ENCODE results near the gene CYTIP.

CYTIP gene

GRCh38 chr2:157442191-157442590 is 1.7 kb downstream of the CYTIP start:
- no peak for DNase-seq (ENCODE audit: low spot score)
- no peaks in the 10 kb centered on the region for H3K27me3 ChIP-seq (ENCODE audit: control insufficient read depth in 3 of 3, insufficient read depth in 3 of 3, low read depth in 1 of 3, low read length in 3 of 3)
- H3K4ac ChIP-seq (ENCODE audit: low read length), result no peak overlapping the region
- no peaks in the 10 kb centered on the region for H3K36me3 ChIP-seq (replicated peaks in 1 of 2; ENCODE audit: control insufficient read depth in 2 of 2, insufficient read depth in 2 of 2, low read length in 2 of 2)
- no peak overlapping the region for H3K4me2 ChIP-seq (ENCODE audit: insufficient read depth, low read length, poor library complexity, severe bottlenecking)
- no peak overlapping the region for H3K4me3 ChIP-seq (ENCODE audit: low read length in 2 of 2)
- no peak overlapping the region for H2AK5ac ChIP-seq (ENCODE audit: low read depth, low read length)
- no peak overlapping the region for H2BK5ac ChIP-seq (ENCODE audit: low read length)
- H2BK15ac ChIP-seq (ENCODE audit: low read length), result no peak overlapping the region
- H2BK12ac ChIP-seq (ENCODE audit: low read length), result no peak overlapping the region
- no CpG with 5 or more reads among the region's 2 CpGs for WGBS, 2 donors (ENCODE audit: extremely low coverage in 2 of 2, insufficient read length in 2 of 2, insufficient replicate concordance in 1 of 2)
- no peak overlapping the region for H4K91ac ChIP-seq (ENCODE audit: low read depth, low read length, poor library complexity)
- H3K23ac ChIP-seq (ENCODE audit: low read depth, low read length, poor library complexity), result no peak overlapping the region
- H4K8ac ChIP-seq (ENCODE audit: low read depth, low read length), result no peak overlapping the region
- no peak overlapping the region for H3K18ac ChIP-seq (ENCODE audit: low read length)
- H2AFZ ChIP-seq (ENCODE audit: low read length), result no peak overlapping the region
- no peaks in the 10 kb centered on the region for H3K4me1 ChIP-seq (ENCODE audit: control insufficient read depth in 2 of 2, insufficient read depth in 1 of 2, low read depth in 1 of 2, low read length in 2 of 2)
- no peaks in the 10 kb centered on the region for H3K79me1 ChIP-seq (ENCODE audit: low read depth, low read length)
- H3K9ac ChIP-seq (ENCODE audit: low read depth, low read length, poor library complexity), result no peak overlapping the region
- H2BK120ac ChIP-seq (ENCODE audit: low read depth, low read length), result no peak overlapping the region
- no peaks in the 10 kb centered on the region for H3K9me3 ChIP-seq (replicated peaks in 1 of 2; ENCODE audit: control insufficient read depth in 2 of 2, insufficient read depth in 1 of 2, low read depth in 1 of 2, low read length in 2 of 2)
- no peak overlapping the region for H3K27ac ChIP-seq (replicated peaks; ENCODE audit: low read length)
- H3K14ac ChIP-seq (ENCODE audit: low read length), result no peak overlapping the region

GRCh38 chr2:157441072-157441454 is 2.8 kb downstream of the CYTIP start:
- no peak for DNase-seq (ENCODE audit: low spot score)
- no peak overlapping the region for H2BK5ac ChIP-seq (ENCODE audit: low read length)
- no CpG with 5 or more reads among the region's 2 CpGs for WGBS, 2 donors (ENCODE audit: extremely low coverage in 2 of 2, insufficient read length in 2 of 2, insufficient replicate concordance in 1 of 2)
- H3K4ac ChIP-seq (ENCODE audit: low read length), result no peak overlapping the region
- no peaks in the 10 kb centered on the region for H3K36me3 ChIP-seq (replicated peaks in 1 of 2; ENCODE audit: control insufficient read depth in 2 of 2, insufficient read depth in 2 of 2, low read length in 2 of 2)
- H2BK15ac ChIP-seq (ENCODE audit: low read length), result no peak overlapping the region
- no peak overlapping the region for H3K18ac ChIP-seq (ENCODE audit: low read length)
- no peak overlapping the region for H2AK5ac ChIP-seq (ENCODE audit: low read depth, low read length)
- H3K9me3 ChIP-seq (replicated peaks in 1 of 2; ENCODE audit: control insufficient read depth in 2 of 2, insufficient read depth in 1 of 2, low read depth in 1 of 2, low read length in 2 of 2), result no peaks in the 10 kb centered on the region
- no peaks in the 10 kb centered on the region for H3K79me1 ChIP-seq (ENCODE audit: low read depth, low read length)
- no peak overlapping the region for H2BK12ac ChIP-seq (ENCODE audit: low read length)
- H3K9ac ChIP-seq (ENCODE audit: low read depth, low read length, poor library complexity), result no peak overlapping the region
- H3K27me3 ChIP-seq (ENCODE audit: control insufficient read depth in 3 of 3, insufficient read depth in 3 of 3, low read depth in 1 of 3, low read length in 3 of 3), result no peaks in the 10 kb centered on the region
- H4K8ac ChIP-seq (ENCODE audit: low read depth, low read length), result no peak overlapping the region
- H3K4me1 ChIP-seq (ENCODE audit: control insufficient read depth in 2 of 2, insufficient read depth in 1 of 2, low read depth in 1 of 2, low read length in 2 of 2), result no peaks in the 10 kb centered on the region
- H4K91ac ChIP-seq (ENCODE audit: low read depth, low read length, poor library complexity), result no peak overlapping the region
- H3K14ac ChIP-seq (ENCODE audit: low read length), result no peak overlapping the region
- no peak overlapping the region for H3K23ac ChIP-seq (ENCODE audit: low read depth, low read length, poor library complexity)
- H3K27ac ChIP-seq (replicated peaks; ENCODE audit: low read length), result no peak overlapping the region
- H2BK120ac ChIP-seq (ENCODE audit: low read depth, low read length), result no peak overlapping the region
- H3K4me2 ChIP-seq (ENCODE audit: insufficient read depth, low read length, poor library complexity, severe bottlenecking), result no peak overlapping the region
- H2AFZ ChIP-seq (ENCODE audit: low read length), result no peak overlapping the region
- H3K4me3 ChIP-seq (ENCODE audit: low read length in 2 of 2), result no peak overlapping the region

GRCh38 chr2:157440404-157441071 is 3.4 kb downstream of the CYTIP start:
- no peaks in the 10 kb centered on the region for H3K9me3 ChIP-seq (replicated peaks in 1 of 2; ENCODE audit: control insufficient read depth in 2 of 2, insufficient read depth in 1 of 2, low read depth in 1 of 2, low read length in 2 of 2)
- no peak overlapping the region for H4K91ac ChIP-seq (ENCODE audit: low read depth, low read length, poor library complexity)

GRCh38 chr2:157439824-157440186 is 4.1 kb downstream of the CYTIP start:
- H3K4me2 ChIP-seq (ENCODE audit: insufficient read depth, low read length, poor library complexity, severe bottlenecking), result no peak overlapping the region
- no peaks in the 10 kb centered on the region for H3K9me3 ChIP-seq (replicated peaks in 1 of 2; ENCODE audit: control insufficient read depth in 2 of 2, insufficient read depth in 1 of 2, low read depth in 1 of 2, low read length in 2 of 2)
- no peak overlapping the region for H3K27ac ChIP-seq (replicated peaks; ENCODE audit: low read length)
- H3K4me3 ChIP-seq (ENCODE audit: low read length in 2 of 2), result no peak overlapping the region
- H3K79me1 ChIP-seq (ENCODE audit: low read depth, low read length), result no peaks in the 10 kb centered on the region
- H3K27me3 ChIP-seq (ENCODE audit: control insufficient read depth in 3 of 3, insufficient read depth in 3 of 3, low read depth in 1 of 3, low read length in 3 of 3), result no peaks in the 10 kb centered on the region
- H2AK5ac ChIP-seq (ENCODE audit: low read depth, low read length), result no peak overlapping the region
- H4K8ac ChIP-seq (ENCODE audit: low read depth, low read length), result no peak overlapping the region
- H2BK5ac ChIP-seq (ENCODE audit: low read length), result no peak overlapping the region
- no peaks in the 10 kb centered on the region for H3K4me1 ChIP-seq (ENCODE audit: control insufficient read depth in 2 of 2, insufficient read depth in 1 of 2, low read depth in 1 of 2, low read length in 2 of 2)
- no peak overlapping the region for H2BK120ac ChIP-seq (ENCODE audit: low read depth, low read length)
- no peak overlapping the region for H3K4ac ChIP-seq (ENCODE audit: low read length)
- no peak for DNase-seq (ENCODE audit: low spot score)
- H2BK12ac ChIP-seq (ENCODE audit: low read length), result no peak overlapping the region
- no peak overlapping the region for H3K23ac ChIP-seq (ENCODE audit: low read depth, low read length, poor library complexity)
- WGBS, 2 donors (ENCODE audit: extremely low coverage in 2 of 2, insufficient read length in 2 of 2, insufficient replicate concordance in 1 of 2), result no CpG with 5 or more reads among the region's 1 CpG
- H3K14ac ChIP-seq (ENCODE audit: low read length), result no peak overlapping the region
- no peak overlapping the region for H3K9ac ChIP-seq (ENCODE audit: low read depth, low read length, poor library complexity)
- no peak overlapping the region for H2BK15ac ChIP-seq (ENCODE audit: low read length)
- H4K91ac ChIP-seq (ENCODE audit: low read depth, low read length, poor library complexity), result no peak overlapping the region
- no peak overlapping the region for H3K18ac ChIP-seq (ENCODE audit: low read length)
- H3K36me3 ChIP-seq (replicated peaks in 1 of 2; ENCODE audit: control insufficient read depth in 2 of 2, insufficient read depth in 2 of 2, low read length in 2 of 2), result no peaks in the 10 kb centered on the region
- no peak overlapping the region for H2AFZ ChIP-seq (ENCODE audit: low read length)

More at GRCh38 chr2:157440404-157441071, 3.4 kb downstream of the CYTIP start:
- H2BK12ac ChIP-seq (ENCODE audit: low read length), result no peak overlapping the region
- H3K14ac ChIP-seq (ENCODE audit: low read length), result no peak overlapping the region
- no peaks in the 10 kb centered on the region for H3K27me3 ChIP-seq (ENCODE audit: control insufficient read depth in 3 of 3, insufficient read depth in 3 of 3, low read depth in 1 of 3, low read length in 3 of 3)
- H2AK5ac ChIP-seq (ENCODE audit: low read depth, low read length), result no peak overlapping the region
- H3K9ac ChIP-seq (ENCODE audit: low read depth, low read length, poor library complexity), result no peak overlapping the region
- H3K27ac ChIP-seq (replicated peaks; ENCODE audit: low read length), result no peak overlapping the region
- WGBS, 2 donors (ENCODE audit: extremely low coverage in 2 of 2, insufficient read length in 2 of 2, insufficient replicate concordance in 1 of 2), result no CpG with 5 or more reads among the region's 5 CpGs
- H2BK15ac ChIP-seq (ENCODE audit: low read length), result no peak overlapping the region
- no peak overlapping the region for H2BK5ac ChIP-seq (ENCODE audit: low read length)
- DNase-seq (ENCODE audit: low spot score), result no peak
- no peak overlapping the region for H3K4ac ChIP-seq (ENCODE audit: low read length)
- H3K36me3 ChIP-seq (replicated peaks in 1 of 2; ENCODE audit: control insufficient read depth in 2 of 2, insufficient read depth in 2 of 2, low read length in 2 of 2), result no peaks in the 10 kb centered on the region
- no peaks in the 10 kb centered on the region for H3K79me1 ChIP-seq (ENCODE audit: low read depth, low read length)
- H2AFZ ChIP-seq (ENCODE audit: low read length), result no peak overlapping the region
- no peak overlapping the region for H3K4me3 ChIP-seq (ENCODE audit: low read length in 2 of 2)
- H4K8ac ChIP-seq (ENCODE audit: low read depth, low read length), result no peak overlapping the region
- H2BK120ac ChIP-seq (ENCODE audit: low read depth, low read length), result no peak overlapping the region
- H3K23ac ChIP-seq (ENCODE audit: low read depth, low read length, poor library complexity), result no peak overlapping the region
- H3K4me2 ChIP-seq (ENCODE audit: insufficient read depth, low read length, poor library complexity, severe bottlenecking), result no peak overlapping the region
- H3K4me1 ChIP-seq (ENCODE audit: control insufficient read depth in 2 of 2, insufficient read depth in 1 of 2, low read depth in 1 of 2, low read length in 2 of 2), result no peaks in the 10 kb centered on the region
- no peak overlapping the region for H3K18ac ChIP-seq (ENCODE audit: low read length)

All from neuronal stem cell (in vitro differentiated cells).